Left renal pelvis (tissue), 4 donors: Measurements from ENCODE around the gene CARD14. TPM values are rescaled to one million over a fixed set of nuclear protein-coding genes. Genes with fewer than 3 reads are reported as not detected.
A peak's percentile ranks its signal among the peaks of the same experiment; 100 is the strongest.
"Not testable (repeated sequence)": the region's sequence is repeated elsewhere in the genome, so short reads cannot be mapped to it uniquely, and the experiment has no call there.

ENCODE experiments used
- DNase-seq, 4 donors: peaks; one replicate each; pipeline ENCODE4 v3.0.0-alpha.2; 2013; ENCODE audit warnings: low read depth in 4 of 4, low spot score in 3 of 4
- polyA plus RNA-seq, 4 donors: library from polyadenylated mRNA; unstranded; fragments of 120-200 nt; gene quantifications; one replicate each; pipeline ENCODE4 v1.2.1, GENCODE V29; 2013; ENCODE audit not compliant: insufficient read length in 4 of 4

The CARD14 gene
- polyA plus RNA-seq, 4 donors, result 0.59 to 3.5 (median 1.7) TPM

- DNase-seq, result peak; percentile 95 to 99 (median 98)
Measured at GRCh38 chr17:80147035-80147822, 22.6 kb upstream of the CARD14 start, which contains the start of gene EIF4A3. Gene EIF4A3, minus strand, starts transcription at chr17:80147128. Its CDS starts 167 bp downstream, at chr17:80146961.

GRCh38 chr17:80151333-80151732 lies 18.5 kb upstream of the CARD14 start:
- DNase-seq, result no peak

GRCh38 chr17:80152081-80152702 lies 17.6 kb upstream of the CARD14 start:
- DNase-seq, result no peak

- no peak for DNase-seq
Measured at GRCh38 chr17:80153004-80153403, 16.8 kb upstream of the CARD14 start.

GRCh38 chr17:80154166-80154565 lies 15.7 kb upstream of the CARD14 start:
- DNase-seq, result no peak

- DNase-seq, result not testable (repeated sequence)
Measured at GRCh38 chr17:80155600-80155999, 14.2 kb upstream of the CARD14 start.

- no peak for DNase-seq
Measured at GRCh38 chr17:80158846-80159245, 11.0 kb upstream of the CARD14 start.

GRCh38 chr17:80160536-80160935 lies 9.3 kb upstream of the CARD14 start:
- DNase-seq, result no peak

- no peak for DNase-seq
Measured at GRCh38 chr17:80163336-80163735, 6.5 kb upstream of the CARD14 start.

GRCh38 chr17:80164185-80164584 lies 5.6 kb upstream of the CARD14 start:
- DNase-seq, result no peak

- DNase-seq, result no peak
Measured at GRCh38 chr17:80166446-80166845, 3.4 kb upstream of the CARD14 start.

- DNase-seq, result no peak
Measured at GRCh38 chr17:80168371-80168770, 1.5 kb upstream of the CARD14 start.

- DNase-seq, result no peak
Measured at GRCh38 chr17:80169107-80169506, 723 bp upstream of the CARD14 start.

GRCh38 chr17:80171681-80172080 lies 1.9 kb downstream of the CARD14 start:
- no peak for DNase-seq

- DNase-seq, result no peak
Measured at GRCh38 chr17:80173126-80173525, 3.3 kb downstream of the CARD14 start.

GRCh38 chr17:80173916-80174315 lies 4.1 kb downstream of the CARD14 start:
- no peak for DNase-seq

- no peak for DNase-seq
Measured at GRCh38 chr17:80176757-80177156, 6.9 kb downstream of the CARD14 start.

- DNase-seq, result no peak
Measured at GRCh38 chr17:80177986-80178595, 8.3 kb downstream of the CARD14 start.

GRCh38 chr17:80180192-80180591 lies 10.4 kb downstream of the CARD14 start:
- no peak for DNase-seq

- DNase-seq, result no peak
Measured at GRCh38 chr17:80181431-80181830, 11.6 kb downstream of the CARD14 start.

- no peak for DNase-seq
Measured at GRCh38 chr17:80182118-80182844, 12.5 kb downstream of the CARD14 start.
